HepG2 (cell line): ENCODE measurements around the gene ZNF225. TPM values are rescaled to one million over a fixed set of nuclear protein-coding genes. Genes with fewer than 3 reads are reported as not detected.

ENCODE experiments used
- DPF2 ChIP-seq: sonication (generic); formaldehyde crosslinking; IDR thresholded peaks from 2 replicates; pipeline ENCODE4 v1.4.0; 2020; ENCODE audit warnings: mild to moderate bottlenecking, low read depth, missing genetic modification reagents, borderline replicate concordance
- JUNB ChIP-seq: sonication (generic); formaldehyde crosslinking; IDR thresholded peaks from 2 replicates; pipeline ENCODE4 v1.8.0; 2022; ENCODE audit warnings: missing genetic modification reagents, mild to moderate bottlenecking, borderline replicate concordance
- NFYC ChIP-seq: IDR thresholded peaks from 2 replicates; pipeline ENCODE4 v1.6.1; 2016; ENCODE audit warnings: missing genetic modification reagents, missing compliant biosample characterization
- PRPF4 ChIP-seq: fragments of 200-400 bp; formaldehyde crosslinking; IDR thresholded peaks from 2 replicates; pipeline ENCODE4 v1.6.1; 2016; ENCODE audit warnings: low read length, low read depth; ENCODE audit not compliant: poor library complexity, severe bottlenecking
- SMAD3 ChIP-seq: sonication (generic); formaldehyde crosslinking; IDR thresholded peaks from 2 replicates; pipeline ENCODE4 v1.4.0; 2020; ENCODE audit warnings: missing genetic modification reagents
- SP1 ChIP-seq, 2 experiments: fragments of 450-650 bp in 1 of 2; sonication (generic) in 1 of 2; formaldehyde crosslinking in 1 of 2; IDR thresholded peaks; 2 replicates each; pipeline versions ENCODE4 v1.4.0 to v1.6.1; 2016 to 2020; ENCODE audit warnings: missing genetic modification reagents in 1 of 2
- SP140L ChIP-seq: sonication (generic); formaldehyde crosslinking; IDR thresholded peaks from 2 replicates; pipeline ENCODE4 v1.4.0; 2020; ENCODE audit warnings: missing genetic modification reagents, borderline replicate concordance
- ZFAT ChIP-seq: sonication (generic); formaldehyde crosslinking; conservative IDR thresholded peaks from 2 replicates; pipeline ENCODE4 v1.8.1; 2023; ENCODE audit warnings: missing genetic modification reagents, inconsistent platforms
- ZKSCAN5 ChIP-seq: sonication (generic); formaldehyde crosslinking; IDR thresholded peaks from 2 replicates; pipeline ENCODE4 v1.5.1; 2020; ENCODE audit warnings: mild to moderate bottlenecking, missing genetic modification reagents
- ZNF318 ChIP-seq: sonication (generic); formaldehyde crosslinking; IDR thresholded peaks from 2 replicates; pipeline ENCODE4 v1.4.0; 2020; ENCODE audit warnings: mild to moderate bottlenecking, missing genetic modification reagents
- ZNF552 ChIP-seq: sonication (generic); formaldehyde crosslinking; IDR thresholded peaks from 2 replicates; pipeline ENCODE4 v1.9.0; 2022; ENCODE audit warnings: missing genetic modification reagents, mild to moderate bottlenecking, borderline replicate concordance
- ZNF556 ChIP-seq: sonication (generic); formaldehyde crosslinking; IDR thresholded peaks from 2 replicates; pipeline ENCODE4 v1.4.0; 2020; ENCODE audit warnings: mild to moderate bottlenecking, missing genetic modification reagents, borderline replicate concordance
- polyA plus RNA-seq, 8 experiments: library from polyadenylated mRNA; depleted of rRNA in 3 of 8; stranded (reverse) in 7 of 8; unstranded in 1 of 8; fragments of >200 nt; fragmentation: Illumina TruSeq in 4 of 8; extraction: Trizol in 4 of 8; gene quantifications; 2 replicates each; pipeline versions ENCODE4 v1.2.1 to v1.2.3, GENCODE V29; 2011 to 2016; ENCODE audit warnings: low read depth in 4 of 8, missing spikeins in 1 of 8, mixed read lengths in 1 of 8; ENCODE audit not compliant: insufficient read depth in 1 of 8
- total RNA-seq, 5 experiments: library from RNA; depleted of rRNA; stranded (reverse); fragments of >200 nt; fragmentation: Illumina TruSeq; extraction: Trizol; gene quantifications; 2 replicates each; pipeline ENCODE4 v1.2.3, GENCODE V29; 2016; ENCODE audit warnings: low read depth in 1 of 5
- TF ChIP-seq, protein P1 (sequence below), 2 experiments: sonication (generic) in 1 of 2; formaldehyde crosslinking in 1 of 2; IDR thresholded peaks; 2 replicates each; pipeline versions ENCODE4 v1.5.1 to v1.6.1; 2011 to 2020; ENCODE audit warnings: borderline replicate concordance in 1 of 2, low read depth in 1 of 2, low read length in 1 of 2, mild to moderate bottlenecking in 1 of 2, missing genetic modification reagents in 1 of 2, moderate library complexity in 1 of 2
- TF ChIP-seq, protein P2 (sequence below): IDR thresholded peaks from 2 replicates; pipeline ENCODE4 v1.6.1; 2016; ENCODE audit warnings: missing genetic modification reagents, missing compliant biosample characterization
- TF ChIP-seq, protein P3 (sequence below): sonication (generic); formaldehyde crosslinking; IDR thresholded peaks from 2 replicates; pipeline ENCODE4 v1.9.0; 2022; ENCODE audit warnings: missing genetic modification reagents, mild to moderate bottlenecking, borderline replicate concordance

Gene ZNF225
- total and polyA plus RNA-seq, 2 of the 13 experiments (the other 11 are each of a cell fraction or from before 2014, with no cell fraction given) = 0.87 to 3.3 TPM

- TF ChIP-seq ZFAT (CRISPR knock-in tag) (no peak), ZNF556 (CRISPR knock-in tag) (no peak), SP1 (IDR thresholded peaks at IDR 0.05) (no peak), SP1 (CRISPR knock-in tag; IDR thresholded peaks at IDR 0.05) (peak; percentile 35; the same call in 1 of the 2 replicates), SMAD3 (CRISPR knock-in tag) (peak; percentile 58), PRPF4 (no peak), ZKSCAN5 (CRISPR knock-in tag) (no peak), DPF2 (no peak), ZNF318 (CRISPR knock-in tag) (no peak), NFYC (CRISPR knock-in tag) (peak; percentile 63; the same call in 1 of the 2 replicates), SP140L (CRISPR knock-in tag) (no peak), JUNB (CRISPR knock-in tag) (no peak), ZNF552 (no peak)
- TF ChIP-seq, protein P1, sequence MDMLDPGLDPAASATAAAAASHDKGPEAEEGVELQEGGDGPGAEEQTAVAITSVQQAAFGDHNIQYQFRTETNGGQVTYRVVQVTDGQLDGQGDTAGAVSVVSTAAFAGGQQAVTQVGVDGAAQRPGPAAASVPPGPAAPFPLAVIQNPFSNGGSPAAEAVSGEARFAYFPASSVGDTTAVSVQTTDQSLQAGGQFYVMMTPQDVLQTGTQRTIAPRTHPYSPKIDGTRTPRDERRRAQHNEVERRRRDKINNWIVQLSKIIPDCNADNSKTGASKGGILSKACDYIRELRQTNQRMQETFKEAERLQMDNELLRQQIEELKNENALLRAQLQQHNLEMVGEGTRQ (IDR thresholded peaks at IDR 0.05; ENCODE audit: low read depth, low read length) = no peak
- TF ChIP-seq, protein P1 (CRISPR knock-in tag; IDR thresholded peaks at IDR 0.05; ENCODE audit: borderline replicate concordance) = no peak
- TF ChIP-seq, protein P2, sequence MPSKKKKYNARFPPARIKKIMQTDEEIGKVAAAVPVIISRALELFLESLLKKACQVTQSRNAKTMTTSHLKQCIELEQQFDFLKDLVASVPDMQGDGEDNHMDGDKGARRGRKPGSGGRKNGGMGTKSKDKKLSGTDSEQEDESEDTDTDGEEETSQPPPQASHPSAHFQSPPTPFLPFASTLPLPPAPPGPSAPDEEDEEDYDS (CRISPR knock-in tag) = peak; percentile 72
- TF ChIP-seq, protein P3, sequence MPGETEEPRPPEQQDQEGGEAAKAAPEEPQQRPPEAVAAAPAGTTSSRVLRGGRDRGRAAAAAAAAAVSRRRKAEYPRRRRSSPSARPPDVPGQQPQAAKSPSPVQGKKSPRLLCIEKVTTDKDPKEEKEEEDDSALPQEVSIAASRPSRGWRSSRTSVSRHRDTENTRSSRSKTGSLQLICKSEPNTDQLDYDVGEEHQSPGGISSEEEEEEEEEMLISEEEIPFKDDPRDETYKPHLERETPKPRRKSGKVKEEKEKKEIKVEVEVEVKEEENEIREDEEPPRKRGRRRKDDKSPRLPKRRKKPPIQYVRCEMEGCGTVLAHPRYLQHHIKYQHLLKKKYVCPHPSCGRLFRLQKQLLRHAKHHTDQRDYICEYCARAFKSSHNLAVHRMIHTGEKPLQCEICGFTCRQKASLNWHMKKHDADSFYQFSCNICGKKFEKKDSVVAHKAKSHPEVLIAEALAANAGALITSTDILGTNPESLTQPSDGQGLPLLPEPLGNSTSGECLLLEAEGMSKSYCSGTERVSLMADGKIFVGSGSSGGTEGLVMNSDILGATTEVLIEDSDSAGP (CRISPR knock-in tag) = peak; percentile 56; the same call in 1 of the 2 replicates
Measured at GRCh38 chr19:44093931-44094765, 19.1 kb upstream of the ZNF225 start, which contains the start of gene ZNF224 (continued).
